Measurements from ENCODE around the gene ERICH6.

GRCh38 chr3:150738688-150739087, 35.0 kb upstream of the ERICH6 start:
- TF ChIP-seq CTCF (conservative IDR thresholded peaks at IDR 0.05) (no peak), EZH2 (IDR thresholded peaks at IDR 0.05; ENCODE audit: low read depth) (no peak)

Data from PC-9 (cell line).